Cerebellar cortex (tissue), 1 donor: ENCODE results near the gene MILR1.
"Not testable (repeated sequence)": the region's sequence is repeated elsewhere in the genome, so short reads cannot be mapped to it uniquely, and the experiment has no call there.

Experiments
- DNase-seq: peaks from one replicate; pipeline ENCODE4 v3.0.0-alpha.2; 2015; ENCODE audit warnings: low spot score

The MILR1 gene

DNA sequence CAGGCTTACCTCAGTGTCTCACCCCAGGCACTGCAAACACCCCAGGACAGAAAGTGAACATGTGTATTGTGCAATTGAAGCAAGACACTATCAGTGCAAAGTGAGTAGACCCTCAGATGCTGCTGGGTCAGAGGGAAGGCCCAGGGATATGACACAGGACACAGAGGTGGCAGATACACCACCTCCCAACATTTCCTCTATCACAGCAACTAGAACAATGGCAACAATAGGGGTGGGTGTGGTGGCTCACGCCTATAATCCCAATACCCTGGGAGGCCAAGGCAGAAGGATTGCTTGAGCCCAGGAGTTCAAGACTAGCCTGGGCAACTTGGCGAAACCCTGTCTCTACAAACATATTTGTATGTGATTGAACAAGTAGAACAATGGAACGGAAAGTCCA is 22.5 kb downstream of the MILR1 start:
- no peak for DNase-seq

- DNase-seq = no peak
These were observed 23.6 kb downstream of the MILR1 start for GRCh38 chr17:64472564-64472963.

GRCh38 chr17:64477849-64478248 is 28.9 kb downstream of the MILR1 start:
- no peak for DNase-seq

DNA sequence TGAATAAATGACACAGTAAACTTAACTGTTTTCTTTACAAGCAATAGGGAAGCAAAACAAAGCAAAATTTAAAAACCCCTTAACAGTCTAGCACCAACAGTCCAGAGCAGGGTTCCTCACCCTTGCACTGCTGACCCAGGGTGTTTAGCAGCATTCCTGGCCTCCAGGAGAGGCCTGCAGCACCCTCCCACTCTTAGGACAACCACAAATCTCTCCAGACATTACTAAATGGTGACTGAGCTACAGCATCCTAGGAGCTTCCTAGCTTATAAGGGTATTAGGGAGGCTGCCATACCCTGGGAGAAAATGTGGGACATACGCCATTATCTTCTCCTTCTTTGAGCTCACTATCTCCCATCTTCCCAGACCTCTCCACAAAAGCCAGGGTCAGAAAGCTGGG is 32.0 kb downstream of the MILR1 start:
- no peak for DNase-seq

DNA sequence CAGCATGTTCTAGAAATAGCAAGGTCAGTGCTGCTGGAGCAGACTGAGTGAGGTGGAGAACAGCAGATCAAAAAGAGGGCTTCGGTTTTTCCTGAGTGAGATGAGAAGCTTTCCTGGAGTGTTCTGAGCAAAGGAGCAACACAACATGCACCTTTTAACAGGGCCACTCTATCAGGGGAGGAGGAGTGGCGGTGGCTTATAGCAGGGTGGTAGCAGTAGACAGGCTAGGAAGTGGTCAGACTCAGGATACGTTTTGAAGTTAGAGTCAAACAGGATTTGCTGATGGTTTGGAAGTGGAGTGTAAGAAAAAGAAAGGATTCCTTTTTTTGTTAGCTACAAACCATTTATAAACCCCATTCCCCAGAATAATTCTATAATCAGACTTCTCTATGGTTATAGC is 35.5 kb downstream of the MILR1 start:
- DNase-seq = no peak

GRCh38 chr17:64488301-64488700 is 39.4 kb downstream of the MILR1 start:
- no peak for DNase-seq

DNA sequence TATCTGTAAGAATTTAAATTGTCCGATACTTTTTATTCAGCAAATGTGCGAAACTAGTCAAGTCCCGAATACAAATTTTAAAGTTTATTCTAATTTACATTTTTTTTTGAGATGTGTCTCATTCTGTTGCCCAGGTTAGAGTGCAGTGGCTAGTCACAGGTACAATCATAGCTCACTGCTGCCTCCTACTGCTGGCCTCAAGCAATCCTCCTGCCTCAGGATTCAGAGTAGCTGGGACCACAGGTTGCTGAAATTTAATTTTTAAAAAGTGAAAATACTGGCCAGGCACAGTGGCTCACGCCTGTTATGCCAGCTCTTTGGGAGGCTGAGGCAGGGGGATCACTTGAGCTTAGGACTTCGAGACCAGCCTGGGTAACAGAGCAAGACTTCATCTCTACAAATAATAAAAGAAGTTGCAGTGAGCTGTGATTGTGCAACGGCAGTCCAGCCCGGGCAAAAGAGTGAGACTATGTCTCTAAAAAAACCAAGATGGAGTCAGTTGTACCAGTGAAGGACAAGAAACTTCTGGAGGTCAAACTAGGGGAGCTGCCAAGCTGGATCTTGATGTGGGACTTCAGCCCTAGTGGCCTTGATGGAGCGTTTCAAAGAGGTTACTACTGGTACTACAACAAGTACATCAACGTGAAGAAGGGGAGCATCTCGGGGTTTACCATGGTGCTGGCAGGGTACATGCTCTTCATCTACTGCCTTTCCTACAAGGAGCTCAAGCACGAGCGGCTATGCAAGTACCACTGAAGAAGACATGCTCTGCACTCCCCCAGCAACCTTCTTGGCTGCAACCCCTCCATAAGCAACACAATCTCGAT is 42.3 kb downstream of the MILR1 start:
- DNase-seq = no peak

GRCh38 chr17:64491994-64492393 is 43.1 kb downstream of the MILR1 start:
- no peak for DNase-seq

DNA sequence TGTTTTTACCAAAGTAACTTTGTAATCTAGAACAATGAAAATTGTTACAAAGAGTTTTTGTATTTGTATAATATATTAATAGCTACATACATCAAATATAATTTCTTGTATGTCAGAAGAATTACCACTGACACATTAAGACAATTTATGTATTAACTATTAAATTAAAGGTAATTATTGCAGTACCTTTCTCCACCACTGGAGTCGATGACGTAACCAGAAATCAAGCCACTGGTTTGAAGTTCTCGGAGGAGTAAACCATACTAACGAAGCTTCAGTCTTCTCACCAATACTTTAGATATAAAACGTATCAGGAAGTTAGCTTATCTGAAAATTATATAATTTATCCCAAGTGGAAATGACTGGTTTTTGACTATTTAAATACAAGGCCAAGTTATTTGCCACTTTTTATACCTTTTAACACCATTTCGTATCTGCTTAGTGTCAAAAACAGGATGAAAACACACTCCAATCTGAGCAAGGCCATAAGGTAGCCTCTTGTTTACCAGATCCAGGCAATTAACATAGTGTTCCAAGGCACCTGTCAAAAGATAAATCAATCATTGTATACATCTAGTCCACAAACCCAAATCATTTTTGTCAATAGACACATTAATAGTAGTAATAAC is 43.7 kb downstream of the MILR1 start:
- no peak for DNase-seq

DNA sequence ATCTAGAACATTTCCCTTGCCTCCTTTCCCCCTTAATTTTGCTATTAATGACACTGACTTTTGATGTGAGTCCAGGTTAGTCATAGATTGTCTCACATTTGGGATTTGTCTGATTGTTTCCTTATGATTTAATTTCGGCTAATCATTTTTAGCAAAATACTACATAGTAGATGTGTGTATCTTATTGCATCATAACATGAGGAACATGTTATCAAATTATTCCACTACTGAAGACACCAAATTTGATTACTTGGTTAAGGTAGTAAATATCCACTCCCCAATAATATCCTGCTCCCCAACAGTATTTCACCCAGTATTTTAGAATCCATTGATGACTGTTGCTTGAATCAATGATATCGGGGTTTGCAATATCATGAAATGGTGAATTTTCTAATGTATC is 45.2 kb downstream of the MILR1 start:
- DNase-seq = no peak

GRCh38 chr17:64495300-64495699 is 46.4 kb downstream of the MILR1 start:
- not testable (repeated sequence) for DNase-seq

GRCh38 chr17:64496348-64496785 is 47.5 kb downstream of the MILR1 start:
- DNase-seq = peak; percentile 25

DNA sequence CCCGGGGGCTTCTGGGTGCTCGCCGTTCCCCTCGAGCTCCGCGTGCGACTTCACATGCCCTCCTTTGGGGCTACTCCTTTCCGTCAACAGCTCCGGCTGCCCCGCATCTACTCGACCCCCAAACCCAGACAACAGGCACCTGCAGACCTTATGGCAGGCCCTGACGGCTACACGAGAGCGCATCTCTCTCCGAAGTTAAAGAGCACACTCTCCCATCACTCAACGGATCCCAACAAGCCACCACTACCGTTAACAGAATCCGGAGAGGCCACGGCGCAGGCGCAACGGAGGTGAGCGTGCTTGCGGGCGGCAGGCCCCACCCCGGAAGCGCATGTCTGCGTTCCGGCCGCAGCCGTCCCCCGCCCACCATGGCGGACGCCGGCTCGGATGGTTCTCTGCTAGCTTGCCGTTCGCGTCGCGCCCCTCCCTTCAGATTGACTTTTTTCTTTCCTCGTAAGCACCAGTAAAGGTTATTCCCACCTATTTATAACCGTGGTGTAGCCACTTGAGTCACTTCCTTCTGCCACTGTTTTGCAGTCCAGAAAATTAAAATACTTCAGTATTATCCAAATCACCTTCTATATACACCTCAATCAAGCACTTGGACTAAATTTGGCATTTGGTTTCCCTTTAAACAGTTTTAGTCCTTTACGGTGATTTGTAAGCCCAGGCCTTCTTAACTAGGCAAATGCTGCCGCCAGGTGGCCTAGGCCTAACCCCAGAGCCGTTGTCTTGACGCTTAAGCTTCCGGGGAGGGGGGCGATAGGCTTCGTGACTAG is 48.1 kb downstream of the MILR1 start, which contains the start of gene POLG2:
POLG2 (minus strand) TSS at position 269 of the 779 bp plus-strand sequence; CDS start at position 183, 86 bp downstream.
- peak; percentile 94 for DNase-seq

- DNase-seq = no peak
These were observed 48.7 kb downstream of the MILR1 start for GRCh38 chr17:64497565-64498035.

- DNase-seq = peak; percentile 53
These were observed 49.6 kb downstream of the MILR1 start for GRCh38 chr17:64498308-64499203.

GRCh38 chr17:64499805-64500486 is 51.0 kb downstream of the MILR1 start:
- DNase-seq = no peak

DNA sequence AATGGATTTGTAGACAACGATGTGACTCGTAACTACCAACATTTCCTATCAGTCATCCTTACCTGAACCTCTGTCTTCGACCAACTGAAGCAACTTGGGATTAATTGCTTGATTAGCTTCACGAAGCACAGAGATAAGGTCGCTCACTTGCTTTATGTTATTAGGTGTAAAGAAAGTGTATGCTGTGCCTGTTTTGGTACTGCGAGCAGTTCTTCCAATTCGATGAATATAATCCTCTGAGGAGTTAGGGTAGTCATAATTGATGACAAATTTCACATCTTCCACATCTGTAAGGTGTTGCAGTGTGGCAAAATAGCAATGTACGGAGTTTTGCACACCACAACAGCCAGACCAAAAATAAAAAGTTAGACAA is 51.6 kb downstream of the MILR1 start:
- no peak for DNase-seq

DNA sequence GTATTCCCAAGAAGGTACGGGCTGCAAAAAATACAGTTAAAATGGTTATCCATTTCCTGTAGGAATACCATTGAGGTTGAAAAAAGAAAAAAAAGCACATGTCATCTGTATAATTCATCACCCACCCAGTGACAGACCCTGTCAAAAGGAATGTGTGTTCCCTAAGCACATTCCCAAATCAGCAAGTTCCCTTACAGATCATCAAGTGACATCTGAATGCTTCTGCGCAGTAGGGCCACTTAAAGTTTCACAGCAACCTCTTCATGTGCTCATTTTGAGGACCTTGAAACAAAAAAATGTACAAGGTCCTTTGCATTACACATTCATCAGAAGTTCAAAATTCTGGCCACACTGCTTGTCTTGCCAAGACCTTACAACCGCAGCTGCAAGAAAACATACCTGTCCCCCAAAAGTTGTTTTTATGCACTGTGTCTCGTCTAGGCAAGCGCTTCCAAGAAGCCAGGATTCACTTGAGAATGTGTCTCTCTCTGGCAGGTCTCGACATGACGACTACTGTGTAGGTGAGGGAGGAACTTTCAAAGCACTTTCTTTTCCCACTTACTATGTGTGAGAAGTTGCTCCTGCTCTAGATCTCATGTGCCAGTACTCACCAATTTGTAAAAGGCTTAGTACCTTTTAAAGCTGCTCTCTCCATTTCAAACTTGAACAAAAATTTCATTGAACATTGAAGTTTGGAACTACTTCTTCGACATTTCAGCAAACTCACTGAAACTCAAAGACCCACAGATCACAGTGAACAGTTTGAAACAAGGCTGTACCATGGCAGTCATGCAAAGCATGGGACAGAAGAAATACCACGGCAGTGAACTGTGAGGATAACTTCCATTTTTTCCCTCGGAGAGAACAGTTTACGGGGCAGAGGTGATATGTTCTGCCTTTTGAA is 52.2 kb downstream of the MILR1 start:
- no peak for DNase-seq

DNA sequence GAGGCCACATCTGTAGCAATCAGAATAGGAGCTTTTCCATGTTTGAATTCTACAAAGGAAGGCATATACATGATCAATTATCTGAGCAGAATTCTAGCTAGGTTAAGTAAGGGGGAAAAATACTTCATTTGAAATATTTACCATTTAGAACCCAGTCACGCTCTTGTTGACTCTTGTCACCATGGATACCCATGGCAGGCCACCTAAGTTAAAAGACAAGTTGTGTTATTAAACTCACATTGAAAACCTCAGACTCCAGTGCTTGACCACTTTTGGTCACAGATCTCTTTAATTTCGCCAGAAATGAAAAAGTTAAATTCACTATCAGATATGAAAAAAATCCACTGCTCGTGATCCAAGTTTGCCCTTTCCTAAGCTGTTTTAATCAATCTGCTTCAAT is 53.1 kb downstream of the MILR1 start:
- no peak for DNase-seq

DNA sequence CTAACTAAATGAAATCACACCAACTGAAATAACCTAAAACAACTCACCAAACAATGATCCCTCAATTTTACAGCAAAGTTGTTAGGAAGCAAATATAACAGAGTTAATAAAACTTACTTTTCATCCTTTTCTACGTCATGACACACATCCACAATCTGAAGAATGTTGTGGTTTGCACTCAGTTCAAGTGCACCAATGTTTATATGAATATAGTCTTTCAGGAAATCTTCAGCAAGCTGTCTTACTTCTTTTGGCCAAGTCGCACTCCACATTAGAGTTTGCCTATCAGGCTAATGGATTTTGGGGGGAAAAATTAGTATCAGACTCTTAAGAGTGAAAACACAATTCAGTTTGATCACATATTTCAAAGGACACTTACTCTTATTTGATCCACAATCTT is 53.9 kb downstream of the MILR1 start:
- DNase-seq = no peak
